22Rv1 (cell line): ENCODE results near the gene CACNB2.

Experiments
- H3K27ac ChIP-seq: fragments of 450-650 bp; 2 replicates; pipeline ENCODE4 v1.5.1; 2017
- ZFX ChIP-seq: fragments of 450-650 bp; IDR thresholded peaks from 2 replicates; pipeline ENCODE4 v1.6.1; 2017; ENCODE audit warnings: antibody characterized with exemption, borderline replicate concordance
- TF ChIP-seq, protein P1 (sequence below): fragments of 450-650 bp; IDR thresholded peaks from 2 replicates; pipeline ENCODE4 v1.5.1; 2017; ENCODE audit warnings: mild to moderate bottlenecking

The CACNB2 gene

DNA sequence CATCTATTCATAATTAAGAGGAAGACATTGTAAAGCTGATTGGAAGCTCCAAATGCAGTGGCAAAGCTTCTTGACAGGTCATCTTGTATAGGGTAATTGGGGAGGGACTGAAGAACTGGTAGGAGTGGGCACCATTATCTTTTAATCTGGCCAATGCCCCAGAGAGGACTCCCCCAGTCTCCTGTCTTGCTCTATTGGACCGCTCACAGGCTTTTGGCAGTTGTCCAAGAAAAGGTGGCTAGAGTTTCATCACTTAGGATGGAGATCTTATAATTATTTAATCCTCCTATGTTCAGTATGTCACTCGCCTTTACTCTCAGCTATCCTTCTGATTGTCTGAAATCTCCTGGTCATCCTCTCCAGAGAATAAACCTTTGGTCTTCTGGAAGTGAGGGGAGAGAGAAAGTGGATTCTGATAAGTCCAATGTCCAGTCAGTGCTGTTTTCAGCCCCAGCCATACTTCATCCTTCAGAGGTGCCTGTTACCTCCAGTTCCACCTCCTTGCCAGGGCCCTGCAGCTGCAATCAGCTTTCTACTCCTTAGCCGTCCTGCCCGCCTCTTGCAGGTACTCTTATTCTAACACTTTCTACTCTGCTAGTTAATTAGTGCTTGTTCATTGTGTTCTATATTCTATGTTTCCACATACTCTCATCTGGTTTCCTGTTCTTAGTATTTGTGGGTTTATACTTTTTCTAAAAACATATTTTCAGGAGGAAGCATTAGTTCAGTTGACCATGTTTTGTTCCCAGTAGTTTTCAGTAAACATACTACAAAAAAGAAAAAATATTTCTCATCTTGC is 269.6 kb downstream of the CACNB2 start:
- TF ChIP-seq, protein P1, sequence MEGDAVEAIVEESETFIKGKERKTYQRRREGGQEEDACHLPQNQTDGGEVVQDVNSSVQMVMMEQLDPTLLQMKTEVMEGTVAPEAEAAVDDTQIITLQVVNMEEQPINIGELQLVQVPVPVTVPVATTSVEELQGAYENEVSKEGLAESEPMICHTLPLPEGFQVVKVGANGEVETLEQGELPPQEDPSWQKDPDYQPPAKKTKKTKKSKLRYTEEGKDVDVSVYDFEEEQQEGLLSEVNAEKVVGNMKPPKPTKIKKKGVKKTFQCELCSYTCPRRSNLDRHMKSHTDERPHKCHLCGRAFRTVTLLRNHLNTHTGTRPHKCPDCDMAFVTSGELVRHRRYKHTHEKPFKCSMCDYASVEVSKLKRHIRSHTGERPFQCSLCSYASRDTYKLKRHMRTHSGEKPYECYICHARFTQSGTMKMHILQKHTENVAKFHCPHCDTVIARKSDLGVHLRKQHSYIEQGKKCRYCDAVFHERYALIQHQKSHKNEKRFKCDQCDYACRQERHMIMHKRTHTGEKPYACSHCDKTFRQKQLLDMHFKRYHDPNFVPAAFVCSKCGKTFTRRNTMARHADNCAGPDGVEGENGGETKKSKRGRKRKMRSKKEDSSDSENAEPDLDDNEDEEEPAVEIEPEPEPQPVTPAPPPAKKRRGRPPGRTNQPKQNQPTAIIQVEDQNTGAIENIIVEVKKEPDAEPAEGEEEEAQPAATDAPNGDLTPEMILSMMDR, result no peak
- TF ChIP-seq ZFX, result no peak
- no peak overlapping the region for H3K27ac ChIP-seq

DNA sequence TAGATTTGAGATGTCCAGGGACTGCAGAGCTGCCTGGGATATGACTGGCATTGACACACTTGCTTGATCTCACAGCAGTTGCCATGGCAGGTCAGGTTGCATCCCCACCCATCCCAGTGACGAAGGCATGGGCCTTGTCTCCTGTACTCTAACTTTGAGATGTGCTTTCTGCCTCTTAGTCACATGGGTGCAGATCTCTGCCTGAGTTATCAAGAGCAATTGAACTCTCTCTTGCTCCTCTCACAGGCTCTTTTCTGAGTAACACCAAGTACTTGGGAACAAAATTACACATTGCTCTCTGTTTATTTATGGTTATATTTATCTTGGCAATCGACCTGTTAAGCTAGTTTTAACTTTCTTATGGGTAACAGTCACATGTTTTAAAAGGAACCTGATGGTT is 273.8 kb downstream of the CACNB2 start:
- H3K27ac ChIP-seq, result peak overlapping the region; percentile 50
- TF ChIP-seq ZFX, result no peak
- TF ChIP-seq, protein P1, result no peak

DNA sequence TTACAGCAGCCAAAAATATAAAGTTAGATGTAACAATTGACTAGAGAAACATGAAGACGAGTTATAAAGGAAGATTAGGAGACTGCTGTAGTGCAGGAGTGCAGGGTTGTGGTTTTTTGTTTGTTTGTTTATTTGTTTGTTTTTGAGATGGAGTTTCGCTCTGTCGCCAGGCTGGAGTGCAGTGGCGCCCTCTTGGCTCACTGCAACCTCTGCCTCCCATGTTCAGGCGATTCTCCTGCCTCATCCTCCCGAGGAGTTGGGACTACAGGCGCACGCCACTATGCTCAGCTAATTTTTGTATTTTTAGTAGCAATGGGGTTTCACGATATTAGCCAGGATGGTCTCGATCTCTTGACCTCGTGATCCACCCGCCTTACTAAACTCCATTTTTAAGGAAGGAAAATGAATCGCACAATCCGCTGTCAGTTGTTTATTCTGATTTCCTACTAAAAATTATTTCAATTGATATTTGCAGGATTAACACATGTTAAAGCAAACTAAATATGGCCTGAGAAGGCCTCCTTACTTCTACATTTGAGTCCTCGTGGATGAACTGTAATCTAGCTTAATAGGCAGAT is 277.8 kb downstream of the CACNB2 start:
- no peak overlapping the region for H3K27ac ChIP-seq
- TF ChIP-seq, protein P1, result 0 out of 2 replicates have a peak, but pooled peaks have one; percentile 11
- no peak for TF ChIP-seq ZFX

GRCh38 chr10:18418541-18419215 is 278.5 kb downstream of the CACNB2 start:
- H3K27ac ChIP-seq, result no peak overlapping the region
- TF ChIP-seq ZFX, result no peak
- TF ChIP-seq, protein P1, result no peak

DNA sequence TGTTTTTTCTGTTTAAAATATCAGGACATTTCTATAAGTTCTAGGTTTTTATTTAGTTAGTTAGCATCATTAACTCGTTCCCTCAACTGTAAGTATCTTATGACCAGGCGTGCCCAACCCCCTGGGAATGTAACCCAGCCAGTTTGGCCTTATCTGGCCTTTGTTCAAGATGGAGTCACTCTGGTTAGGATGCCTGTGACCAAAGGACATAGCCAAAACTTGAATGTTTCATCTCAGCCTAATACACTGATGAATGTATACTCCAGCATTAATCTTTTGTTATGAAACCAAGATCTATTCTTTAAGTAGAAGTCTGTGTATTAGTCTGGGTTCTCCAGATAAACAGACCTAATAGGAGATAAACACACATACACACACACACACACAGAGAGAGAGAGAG is 279.7 kb downstream of the CACNB2 start:
- no peak overlapping the region for H3K27ac ChIP-seq
- no peak for TF ChIP-seq ZFX
- TF ChIP-seq, protein P1, result no peak

DNA sequence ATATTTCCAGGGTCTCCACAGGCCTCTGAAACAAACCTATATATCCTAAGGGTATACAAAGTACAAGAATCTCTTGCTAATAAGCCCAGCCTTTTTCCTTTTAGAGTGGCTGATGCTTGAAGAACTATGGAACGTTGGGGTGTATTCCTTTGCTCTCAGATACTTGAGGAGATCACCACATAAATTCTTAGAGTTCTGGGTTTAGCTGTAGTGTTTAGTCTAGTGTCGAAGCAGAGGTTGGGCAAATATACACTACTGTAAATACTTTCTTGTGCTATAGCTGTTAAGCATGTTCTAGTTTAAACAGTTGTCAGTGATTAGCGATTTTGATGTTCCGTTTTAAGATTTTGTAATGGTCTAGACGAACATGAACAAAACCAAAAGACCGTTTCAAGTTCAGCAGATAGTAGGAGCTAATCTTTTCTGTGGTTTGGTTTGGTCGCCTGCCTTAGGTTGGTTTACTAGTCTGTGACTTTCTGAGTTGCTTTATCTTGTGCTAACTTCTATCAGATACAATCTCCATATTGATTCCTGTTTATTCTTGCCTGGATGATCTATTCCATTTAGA is 281.6 kb downstream of the CACNB2 start:
- TF ChIP-seq, protein P1, result no peak
- TF ChIP-seq ZFX, result no peak
- H3K27ac ChIP-seq, result no peak overlapping the region
